HepG2 (cell line): Measurements from ENCODE around the gene EGLN2. TPM values are rescaled to one million over a fixed set of nuclear protein-coding genes. Genes with fewer than 3 reads are reported as not detected.

Experiments
- ATAC-seq: fragments of 200-7000 bp; cut with Tn5 transposase; 3 replicates; pipeline ENCODE4 v1.9.1; 2020; ENCODE audit warnings: mild to moderate bottlenecking, moderate library complexity
- BruUV-seq: library from RNA; stranded (reverse); fragments of 400-500 nt; replicated peaks from 2 replicates; lab custom pipeline; 2021; lab: Mats Ljungman, UMichigan
- CTCF ChIA-PET: fragments of 300-600 bp; formaldehyde crosslinking; extraction: SDS; loops from one replicate; lab custom pipeline; 2021; ENCODE audit warnings: low total read pairs, inconsistent platforms, low intra/inter-chr PET ratio; lab: Yijun Ruan, JAX
- POLR2A ChIA-PET: fragments of 350-600 bp; sonication (Branson Sonifier 250); formaldehyde crosslinking; loops from one replicate; lab custom pipeline; 2020; ENCODE audit warnings: antibody characterized with exemption, inconsistent platforms; lab: Yijun Ruan, JAX
- DNase-seq: peaks from one replicate; pipeline ENCODE4 v3.0.0-alpha.2; 2015; ENCODE audit warnings: low spot score
- FAIRE-seq: peaks from 3 replicates; lab custom pipeline; 2011; peaks lifted over from hg19 to GRCh38; lab: Jason Lieb, UNC
- H2AFZ ChIP-seq: one replicate; pipeline ENCODE4 v1.6.1; 2011; ENCODE audit warnings: low read length, inconsistent platforms
- H3K27ac ChIP-seq: fragments of 300-600 bp; 3 replicates; pipeline ENCODE4 v1.8.0; 2011; ENCODE audit warnings: mixed run types, mild to moderate bottlenecking, mixed read lengths, low read length, inconsistent platforms; ENCODE audit not compliant: insufficient read depth; ENCODE audit errors: extremely low read length
- H3K27me3 ChIP-seq, 2 experiments: fragments of 200-600 bp in 1 of 2; 2 replicates in 1 of 2; 3 replicates in 1 of 2; pipeline versions ENCODE4 v1.6.0 to v1.8.0; 2011; ENCODE audit warnings: low read length in 2 of 2, mild to moderate bottlenecking in 2 of 2, moderate library complexity in 2 of 2, inconsistent platforms in 1 of 2; ENCODE audit not compliant: insufficient read depth in 2 of 2, control insufficient read depth in 1 of 2
- H3K36me3 ChIP-seq, 2 experiments: fragments of 200-600 bp in 1 of 2; replicated peaks in 1 of 2; 2 replicates in 1 of 2; 3 replicates in 1 of 2; pipeline versions ENCODE4 v1.5.1 to v1.8.0; 2011; ENCODE audit warnings: low read length in 2 of 2, inconsistent platforms in 1 of 2; ENCODE audit not compliant: insufficient read depth in 2 of 2, control insufficient read depth in 1 of 2
- H3K4me1 ChIP-seq: 2 replicates; pipeline ENCODE4 v1.5.1; 2012; ENCODE audit warnings: low read length, inconsistent platforms; ENCODE audit not compliant: insufficient read depth
- H3K4me2 ChIP-seq: 2 replicates; pipeline ENCODE4 v1.6.0; 2011; ENCODE audit warnings: low read depth, low read length, inconsistent platforms
- H3K4me3 ChIP-seq, 3 experiments: fragments of 200-600 bp in 1 of 3; sonication (generic), shearing (Covaris generic) in 1 of 3; replicated peaks in 1 of 3; 2 replicates each; pipeline ENCODE4 v1.5.1; 2011 to 2016; ENCODE audit warnings: low read length in 3 of 3, inconsistent platforms in 2 of 3, low read depth in 2 of 3, mild to moderate bottlenecking in 2 of 3, control low read depth in 1 of 3, mixed read lengths in 1 of 3; ENCODE audit not compliant: insufficient read depth in 1 of 3
- H3K79me2 ChIP-seq: one replicate; pipeline ENCODE4 v1.6.1; 2011; ENCODE audit warnings: low read length, inconsistent platforms; ENCODE audit not compliant: insufficient read depth
- H3K9ac ChIP-seq: 2 replicates; pipeline ENCODE4 v1.6.0; 2011; ENCODE audit warnings: mild to moderate bottlenecking, low read depth, low read length, inconsistent platforms; ENCODE audit not compliant: insufficient read depth
- H3K9me3 ChIP-seq: 2 replicates; pipeline ENCODE4 v1.5.1; 2012; ENCODE audit warnings: mild to moderate bottlenecking, low read length
- H4K20me1 ChIP-seq: 2 replicates; pipeline ENCODE4 v1.6.0; 2011; ENCODE audit warnings: inconsistent platforms, mild to moderate bottlenecking, low read length, moderate library complexity; ENCODE audit not compliant: insufficient read depth
- ETV5 ChIP-seq: IDR thresholded peaks from 2 replicates; pipeline ENCODE4 v1.6.1; 2018; ENCODE audit warnings: missing biosample characterization, missing genetic modification reagents, inconsistent platforms, borderline replicate concordance
- FOSL2 ChIP-seq: sonication (generic); formaldehyde crosslinking; IDR thresholded peaks from 2 replicates; pipeline ENCODE4 v1.4.0; 2020; ENCODE audit warnings: missing genetic modification reagents
- FOXA1 ChIP-seq, 2 experiments: fragments of 450-650 bp in 1 of 2; sonication (generic) in 1 of 2; formaldehyde crosslinking in 1 of 2; IDR thresholded peaks; 2 replicates each; pipeline versions ENCODE4 v1.4.0 to v1.6.1; 2016 to 2020; ENCODE audit warnings: missing genetic modification reagents in 1 of 2
- JUND ChIP-seq: sonication (generic); formaldehyde crosslinking; IDR thresholded peaks from 2 replicates; pipeline ENCODE4 v1.8.0; 2022; ENCODE audit warnings: mild to moderate bottlenecking, missing genetic modification reagents
- SOX13 ChIP-seq, 3 experiments: fragments of 450-650 bp in 1 of 3; sonication (generic) in 1 of 3; formaldehyde crosslinking in 1 of 3; IDR thresholded peaks in 2 of 3; conservative IDR thresholded peaks in 1 of 3; 2 replicates each; pipeline versions ENCODE4 v1.5.0 to v1.6.1; 2016 to 2020; ENCODE audit warnings: antibody characterized with exemption in 1 of 3, mild to moderate bottlenecking in 1 of 3, missing compliant biosample characterization in 1 of 3, missing genetic modification reagents in 1 of 3, moderate library complexity in 1 of 3
- TCF7 ChIP-seq: sonication (generic); IDR thresholded peaks from 2 replicates; pipeline ENCODE4 v1.6.1; 2016; ENCODE audit warnings: antibody characterized with exemption, low read depth
- THAP7 ChIP-seq: sonication (generic); formaldehyde crosslinking; IDR thresholded peaks from 2 replicates; pipeline ENCODE4 v1.8.1; 2023; ENCODE audit warnings: mild to moderate bottlenecking, missing genetic modification reagents
- ZHX1 ChIP-seq: sonication (generic); formaldehyde crosslinking; IDR thresholded peaks from 2 replicates; pipeline ENCODE4 v1.8.1; 2022; ENCODE audit warnings: low read depth, mild to moderate bottlenecking, missing genetic modification reagents
- ZNF30 ChIP-seq: sonication (generic); formaldehyde crosslinking; IDR thresholded peaks from 2 replicates; pipeline ENCODE4 v1.5.0; 2020; ENCODE audit warnings: mild to moderate bottlenecking, missing genetic modification reagents
- ZNF430 ChIP-seq: sonication (generic); formaldehyde crosslinking; IDR thresholded peaks from 2 replicates; pipeline ENCODE4 v1.9.0; 2021; ENCODE audit warnings: mild to moderate bottlenecking, missing genetic modification reagents
- ZSCAN29 ChIP-seq: sonication (generic); formaldehyde crosslinking; conservative IDR thresholded peaks from 2 replicates; pipeline ENCODE4 v1.4.0; 2020; ENCODE audit warnings: mild to moderate bottlenecking, missing genetic modification reagents
- WGBS: methylation state at CpG from one replicate; pipeline ENCODE4 v1.1.6; 2017; ENCODE audit warnings: low lambda C conversion rate; 5-methylcytosine and 5-hydroxymethylcytosine counted together
- in situ Hi-C: cut with HindIII; loops from 2 replicates; pipeline ENCODE4 v1.10.0; 2017; ENCODE audit warnings: low pct_unique_long_range_greater_than_20kb; ENCODE audit not compliant: extremely low pct_ligation_motif_present
- intact Hi-C: fragments of 100-400 bp; cut with micrococcal nuclease; formaldehyde crosslinking; loops from one replicate; pipeline ENCODE4 v1.10.0; 2022; ENCODE audit not compliant: unreplicated experiment
- polyA plus RNA-seq, 8 experiments: library from polyadenylated mRNA; depleted of rRNA in 3 of 8; stranded (reverse) in 7 of 8; unstranded in 1 of 8; fragments of >200 nt; fragmentation: Illumina TruSeq in 4 of 8; extraction: Trizol in 4 of 8; gene quantifications; 2 replicates each; pipeline versions ENCODE4 v1.2.1 to v1.2.3, GENCODE V29; 2011 to 2016; ENCODE audit warnings: low read depth in 4 of 8, missing spikeins in 1 of 8, mixed read lengths in 1 of 8; ENCODE audit not compliant: insufficient read depth in 1 of 8
- total RNA-seq, 5 experiments: library from RNA; depleted of rRNA; stranded (reverse); fragments of >200 nt; fragmentation: Illumina TruSeq; extraction: Trizol; gene quantifications; 2 replicates each; pipeline ENCODE4 v1.2.3, GENCODE V29; 2016; ENCODE audit warnings: low read depth in 1 of 5
- TF ChIP-seq, protein P1 (sequence below): IDR thresholded peaks from 2 replicates; pipeline ENCODE4 v1.6.1; 2016; ENCODE audit warnings: missing compliant biosample characterization, missing genetic modification reagents, borderline replicate concordance

The EGLN2 gene
- total and polyA plus RNA-seq, 2 of the 13 experiments (the other 11 are each of a cell fraction or from before 2014, with no cell fraction given) = 16.5 to 40.8 TPM

- ChIA-PET CTCF (interaction anchor here (1.1 to 1.6 kb wide), 2 partner anchors 9 to 134 kb away, joined by 3 to 4 read pairs; no protein-coding TSS in a partner anchor), POLR2A (interaction anchor here (1.0 to 3.5 kb wide), 9 partner anchors 10 to 54 kb away, joined by 3 to 67 read pairs (median 9); partner anchors contain the start of genes ACTMAP, RAB4B and SNRPA)
- intact Hi-C loops = no loop called here
- Histone ChIP-seq H3K27me3 (no peaks in the 10 kb centered on the region; a peak in 1 of 5 replicates), H3K79me2 (peaks cover 25% of the 10 kb centered on the region), H3K9me3 (no peaks in the 10 kb centered on the region), H2AFZ (no peak overlapping the region), H3K27ac (peak overlapping the region; percentile 98), H3K9ac (peak overlapping the region; percentile 84), H3K4me1 (peaks cover 48% of the 10 kb centered on the region), H3K4me3 (peak overlapping the region in 1 of 3 experiments; percentile 93; a peak in 2 of 6 replicates), H3K4me2 (peak overlapping the region; percentile 85), H3K36me3 (peaks cover 3% of the 10 kb centered on the region in 2 experiments; a peak in 2 of 5 replicates), H4K20me1 (no peaks in the 10 kb centered on the region)
- no TSS peak for BruUV-seq
- FAIRE-seq (no peak), ATAC-seq (peak; percentile 2; the same call in 1 of the 3 replicates), DNase-seq (peak; percentile 56)
- in situ Hi-C loops = no loop called here
- 74% methylated on average over 9 of the region's 14 CpGs for WGBS
- TF ChIP-seq ETV5 (0 out of 2 replicates have a peak, but pooled peaks have one; percentile 6), FOXA1 (IDR thresholded peaks at IDR 0.05) (no peak), FOXA1 (CRISPR knock-in tag; IDR thresholded peaks at IDR 0.05) (0 out of 2 replicates have a peak, but pooled peaks have one; percentile 5), ZHX1 (CRISPR knock-in tag) (0 out of 2 replicates have a peak, but pooled peaks have one; percentile 0), ZNF430 (CRISPR knock-in tag) (0 out of 2 replicates have a peak, but pooled peaks have one; percentile 8), ZNF30 (CRISPR knock-in tag) (no peak), JUND (CRISPR knock-in tag) (0 out of 2 replicates have a peak, but pooled peaks have one; percentile 58), THAP7 (CRISPR knock-in tag) (0 out of 2 replicates have a peak, but pooled peaks have one; percentile 6), TCF7 (0 out of 2 replicates have a peak, but pooled peaks have one; percentile 6), ZSCAN29 (CRISPR knock-in tag) (no peak), FOSL2 (peak; percentile 78), SOX13 (IDR thresholded peaks at IDR 0.05) (no peak), SOX13 (CRISPR knock-in tag; conservative IDR thresholded peaks at IDR 0.05 in 1 of 2, IDR thresholded peaks at IDR 0.05 in 1 of 2) (peak in 1 of 2 experiments; percentile 65; a peak in 1 of 4 replicates)
- TF ChIP-seq, protein P1, sequence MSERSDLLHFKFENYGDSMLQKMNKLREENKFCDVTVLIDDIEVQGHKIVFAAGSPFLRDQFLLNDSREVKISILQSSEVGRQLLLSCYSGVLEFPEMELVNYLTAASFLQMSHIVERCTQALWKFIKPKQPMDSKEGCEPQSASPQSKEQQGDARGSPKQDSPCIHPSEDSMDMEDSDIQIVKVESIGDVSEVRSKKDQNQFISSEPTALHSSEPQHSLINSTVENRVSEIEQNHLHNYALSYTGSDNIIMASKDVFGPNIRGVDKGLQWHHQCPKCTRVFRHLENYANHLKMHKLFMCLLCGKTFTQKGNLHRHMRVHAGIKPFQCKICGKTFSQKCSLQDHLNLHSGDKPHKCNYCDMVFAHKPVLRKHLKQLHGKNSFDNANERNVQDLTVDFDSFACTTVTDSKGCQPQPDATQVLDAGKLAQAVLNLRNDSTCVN (CRISPR knock-in tag) = 0 out of 2 replicates have a peak, but pooled peaks have one; percentile 2
These were observed 1.6 kb upstream of the EGLN2 start for GRCh38 chr19:40797166-40797962.
